ACHN (cell line): ENCODE results near the gene TH.
"Not testable (repeated sequence)": the region's sequence is repeated elsewhere in the genome, so short reads cannot be mapped to it uniquely, and the experiment has no call there.

Experiments used
- DNase-seq: peaks from one replicate; pipeline ENCODE4 v3.0.0-alpha.2; 2015
- in situ Hi-C: cut with HindIII; loops from 2 replicates; pipeline ENCODE4 v1.10.0; 2017; ENCODE audit warnings: low sequenced_read_pairs, low pct_ligation_motif_present, low pct_unique_long_range_greater_than_20kb

TH gene

DNA sequence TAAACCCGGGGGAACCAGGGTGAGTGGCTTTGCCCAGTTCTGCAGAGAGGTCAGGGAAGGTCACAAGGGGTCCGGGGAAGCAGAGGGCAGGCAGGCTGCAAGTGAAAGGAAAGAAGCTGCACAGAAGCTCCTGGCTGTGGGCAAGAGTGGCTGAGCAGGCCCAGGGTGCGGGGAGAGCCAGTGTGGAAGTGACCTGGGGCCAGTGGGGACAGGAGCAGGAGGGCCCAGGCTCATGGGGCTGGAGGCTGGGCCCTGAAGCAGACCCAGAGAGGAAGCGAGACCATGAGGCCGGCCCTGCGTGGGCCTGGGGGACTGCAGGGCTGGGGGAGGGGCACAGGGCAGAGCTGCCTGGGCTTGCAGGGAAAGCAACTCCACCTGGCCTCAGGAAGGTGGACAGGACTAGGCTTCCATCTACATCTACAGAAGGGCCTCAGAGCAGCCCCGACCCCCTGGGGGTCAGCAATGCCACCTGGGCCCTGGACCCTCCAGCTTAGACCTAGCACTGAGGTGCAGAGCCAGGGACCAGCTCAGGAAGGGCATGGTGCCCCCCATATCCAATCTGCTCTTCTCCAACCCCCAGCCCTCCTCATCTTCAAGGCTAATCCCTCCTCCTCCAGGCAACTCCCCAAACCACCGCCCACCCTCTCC lies 44.0 kb downstream of the TH start:
- DNase-seq: no peak
- in situ Hi-C loops: no loop called here

DNA sequence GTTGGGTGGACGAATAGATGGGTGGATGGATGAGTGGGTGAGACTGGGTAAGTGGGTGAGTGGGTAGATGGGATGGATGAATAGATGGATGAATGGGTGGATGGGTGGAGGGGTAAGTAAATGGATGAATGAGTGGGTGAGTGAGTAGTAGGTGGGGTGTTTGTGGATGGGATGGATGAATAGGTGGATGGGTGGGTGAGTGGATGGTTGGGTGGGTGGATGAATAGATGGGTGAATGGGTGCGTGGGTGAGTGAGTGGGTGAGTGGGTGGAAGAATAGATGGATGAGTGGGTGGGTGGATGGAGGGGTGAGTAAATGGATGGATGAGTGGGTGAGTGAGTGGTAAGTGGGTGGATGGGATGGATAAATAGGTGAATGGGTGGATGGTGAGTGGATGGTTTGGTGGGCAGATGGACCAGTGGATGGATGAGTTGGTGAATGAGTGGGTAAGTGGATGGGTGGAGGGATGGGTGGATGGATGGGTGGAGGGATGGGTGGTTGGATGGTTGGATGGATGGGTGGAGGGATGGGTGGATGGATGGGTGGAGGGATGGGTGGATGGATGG lies 45.0 kb downstream of the TH start:
- DNase-seq: no peak
- in situ Hi-C loops: no loop called here

DNA sequence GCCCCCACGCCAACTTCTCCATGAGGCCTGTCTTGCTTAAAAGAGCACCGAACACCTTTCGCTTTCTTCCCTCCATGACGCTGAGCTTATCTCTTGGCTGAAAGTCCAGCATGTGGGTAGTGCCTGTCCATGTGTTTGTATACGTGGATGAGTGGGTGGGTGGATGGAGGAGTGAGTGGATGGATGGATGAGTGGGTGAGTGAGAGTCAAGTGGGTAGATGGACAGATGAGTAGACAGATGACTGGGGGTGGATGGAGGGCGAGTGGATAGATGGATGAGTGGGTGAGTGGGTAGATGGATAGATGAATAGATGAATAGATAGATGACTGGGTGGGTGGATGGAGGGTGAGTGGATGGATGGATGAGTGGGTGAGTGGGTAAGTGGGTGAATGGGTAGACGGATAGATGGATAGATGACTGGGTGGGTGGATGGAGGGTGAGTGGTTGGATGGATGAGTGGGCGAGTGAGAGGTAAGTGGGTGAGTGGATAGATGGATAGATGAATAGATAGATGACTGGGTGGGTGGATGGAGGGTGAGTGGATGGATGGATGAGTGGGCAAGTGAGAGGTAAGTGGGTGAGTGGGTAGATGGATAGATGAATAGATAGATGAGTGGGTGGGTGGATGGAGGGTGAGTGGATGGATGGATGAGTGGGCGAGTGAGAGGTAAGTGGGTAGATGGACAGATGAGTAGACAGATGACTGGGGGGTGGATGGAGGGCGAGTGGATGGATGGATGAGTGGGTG lies 46.7 kb downstream of the TH start:
- DNase-seq, in situ Hi-C loops: not testable (repeated sequence)

- in situ Hi-C loops: no loop called here
- DNase-seq: no peak
Measured at GRCh38 chr11:2123628-2123960, 48.0 kb downstream of the TH start.

GRCh38 chr11:2122907-2123627 lies 48.5 kb downstream of the TH start:
- DNase-seq: no peak
- in situ Hi-C loops: no loop called here

DNA sequence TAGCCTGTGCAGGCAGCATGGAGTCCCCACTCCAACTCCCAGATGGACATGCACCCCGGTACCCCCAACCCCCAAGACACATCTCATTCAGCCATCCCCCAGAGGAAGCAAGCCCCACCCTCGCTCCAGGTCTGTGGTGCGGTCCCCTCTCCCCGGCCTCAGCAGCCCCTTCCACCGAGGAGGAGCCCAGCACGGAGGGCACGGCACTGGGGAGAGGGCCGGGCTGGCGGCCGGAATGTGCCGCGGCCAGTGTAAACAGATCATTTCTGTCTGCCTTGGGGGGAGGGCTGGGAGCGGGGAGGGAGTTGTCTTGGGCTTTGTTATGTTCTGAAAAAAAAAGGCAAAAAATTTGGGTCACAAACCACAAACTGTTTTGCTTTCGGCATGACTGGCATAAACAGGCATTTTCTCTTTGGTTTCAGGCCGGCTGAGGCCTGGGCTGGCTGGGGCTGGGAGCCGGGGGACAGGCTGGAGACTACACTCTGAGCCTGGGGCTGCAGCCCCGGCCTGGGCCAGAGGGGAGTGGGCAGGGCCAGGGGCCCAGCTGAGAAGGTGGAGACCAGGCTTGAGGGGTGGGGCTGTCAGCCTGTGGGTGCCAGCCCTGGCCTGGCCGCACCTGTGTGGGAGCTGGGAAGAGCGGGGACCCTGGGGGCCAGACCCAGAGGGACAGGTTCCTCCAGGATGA lies 49.3 kb downstream of the TH start:
- in situ Hi-C loops: no loop called here
- no peak for DNase-seq

GRCh38 chr11:2121227-2122130 lies 50.1 kb downstream of the TH start:
- DNase-seq: no peak
- in situ Hi-C loops: no loop called here

DNA sequence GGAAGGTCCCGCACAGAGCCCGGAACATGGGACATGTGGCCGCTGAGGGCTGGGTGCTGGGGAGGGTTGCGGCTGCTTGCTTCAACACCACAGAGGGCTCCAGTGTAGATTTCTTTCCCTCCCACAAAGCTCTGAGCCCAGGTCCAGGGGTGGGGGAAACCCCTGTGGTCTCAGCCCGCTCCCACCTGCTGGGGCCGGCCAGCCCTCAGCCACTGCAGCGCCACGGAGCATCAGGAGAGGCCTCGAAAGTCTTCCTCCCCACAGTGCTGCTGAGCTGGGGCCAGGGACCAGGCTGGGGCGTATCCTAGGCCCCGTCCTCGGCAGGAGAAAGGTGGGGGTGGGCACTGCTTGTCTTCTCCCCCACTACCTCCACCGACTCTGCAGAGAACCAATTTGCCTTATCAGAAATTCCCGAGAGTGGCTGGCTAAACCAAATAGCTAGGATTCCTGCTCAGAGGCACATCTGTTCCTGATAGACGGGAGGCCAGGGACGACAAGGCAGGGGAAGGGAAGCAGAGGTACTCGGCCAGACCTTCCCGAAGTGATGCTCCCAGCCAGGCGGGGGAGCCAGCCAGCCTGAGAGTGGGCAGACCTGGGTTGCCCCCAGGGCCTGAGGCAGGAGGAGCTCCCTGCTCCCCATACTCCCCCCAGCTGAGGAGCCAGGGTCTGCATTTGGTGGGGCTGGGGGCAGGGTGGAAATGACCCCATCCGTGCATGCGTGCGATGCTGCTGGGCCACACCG lies 51.1 kb downstream of the TH start:
- in situ Hi-C loops: no loop called here
- DNase-seq: no peak

- in situ Hi-C loops: no loop called here
Measured at GRCh38 chr11:2118677-2119076, 52.9 kb downstream of the TH start.

DNA sequence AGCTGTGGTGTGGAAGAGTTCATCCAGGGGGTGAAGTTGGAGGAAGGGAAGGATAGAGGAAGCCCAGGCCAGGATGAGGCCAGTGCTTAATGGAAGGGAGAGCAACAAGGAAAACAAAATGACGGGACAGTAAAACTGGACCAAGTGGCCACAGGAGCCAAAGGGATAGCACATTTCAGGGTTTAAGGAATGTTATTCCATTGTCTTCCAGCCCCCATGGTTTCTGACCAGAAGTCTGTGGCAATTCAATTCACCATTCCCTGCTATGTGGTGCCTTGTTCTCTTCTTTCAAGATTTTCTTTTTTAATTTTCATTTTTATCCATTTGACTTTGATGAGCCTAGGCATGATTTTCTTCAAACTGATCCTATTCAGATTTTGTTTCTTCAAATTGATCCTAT lies 54.9 kb downstream of the TH start:
- in situ Hi-C loops: no loop called here
- no peak for DNase-seq

More at GRCh38 chr11:2118677-2119076, 52.9 kb downstream of the TH start:
- DNase-seq: no peak

DNA sequence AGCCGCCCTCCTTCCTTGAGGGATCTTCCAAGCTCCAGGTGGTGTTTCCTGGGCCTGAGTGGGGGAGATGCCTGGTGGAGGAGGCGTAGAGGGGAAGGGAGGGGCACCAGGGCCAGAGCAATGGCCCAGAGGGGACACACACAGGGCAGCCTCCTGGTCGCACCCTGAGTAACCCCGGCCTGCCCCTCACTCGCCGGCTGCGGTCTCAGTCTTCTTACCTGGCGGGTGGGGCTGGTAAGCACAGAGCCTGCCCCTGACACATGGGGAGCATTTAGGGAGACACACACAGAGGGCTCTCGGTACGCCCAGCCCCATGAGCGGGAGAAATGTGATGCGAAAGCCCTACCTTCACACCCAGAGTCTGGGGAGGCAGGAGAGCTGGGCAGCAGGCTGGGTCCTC lies 56.3 kb downstream of the TH start:
- in situ Hi-C loops: no loop called here
- no peak for DNase-seq

- DNase-seq: no peak
- in situ Hi-C loops: no loop called here
Measured at GRCh38 chr11:2114430-2115241, 57.0 kb downstream of the TH start.
